Measurements from ENCODE around the gene NCOA7. TPM values are rescaled to one million over a fixed set of nuclear protein-coding genes. Genes with fewer than 3 reads are reported as not detected.

Gene NCOA7
- total and polyA plus RNA-seq, 12 donors: 4.2 to 21.3 (median 10.3) TPM

GRCh38 chr6:125746019-125746414 is 44.7 kb upstream of the NCOA7 start:
- H3K36me3 ChIP-seq: no peaks in the 10 kb centered on the region
- ATAC-seq (no peak), DNase-seq (no peak)
- TF ChIP-seq CTCF (IDR thresholded peaks at IDR 0.05): no peak
- H3K27ac ChIP-seq: peak overlapping the region; percentile 88 to 98 (median 94)
- intact Hi-C loops (cut with DNase I): loop anchor here in 7 of 10 donors (5.0 to 10.0 kb wide), 7 partner anchors 74 to 384 kb away; no protein-coding TSS in a partner anchor
- H3K4me3 ChIP-seq: peak overlapping the region; percentile 60 to 87 (median 76)
- H3K27me3 ChIP-seq: peaks cover 0 to 92% (median 0%) of the 10 kb centered on the region in 7 donors
- H3K4me1 ChIP-seq: peaks cover 0 to 49% (median 12%) of the 10 kb centered on the region in 9 donors
- no peaks in the 10 kb centered on the region for H3K9me3 ChIP-seq
- WGBS, 2 donors: 41 to 60% methylated on average over 5 of the region's 5 CpGs

- Histone ChIP-seq H3K4me3 (peak overlapping the region; percentile 60 to 87 (median 76)), H3K27ac (peak overlapping the region; percentile 88 to 98 (median 94)), H3K36me3 (no peaks in the 10 kb centered on the region), H3K9me3 (no peaks in the 10 kb centered on the region), H3K4me1 (peaks cover 0 to 50% (median 12%) of the 10 kb centered on the region in 9 donors), H3K27me3 (peaks cover 0 to 97% (median 0%) of the 10 kb centered on the region in 7 donors)
- peak in 7 of 8 donors; percentile 20 to 64 (median 53) for ATAC-seq
- DNase-seq: peak; percentile 58 to 87
- intact Hi-C loops (cut with DNase I): loop anchor here in 7 of 10 donors (5.0 to 10.0 kb wide), 7 partner anchors 75 to 385 kb away; no protein-coding TSS in a partner anchor
- peak in 2 of 9 donors; percentile 11 to 16 for TF ChIP-seq CTCF (IDR thresholded peaks at IDR 0.05)
- WGBS, 2 donors: 2% methylated on average over 32 of the region's 32 CpGs
Measured at GRCh38 chr6:125746731-125747588, 43.8 kb upstream of the NCOA7 start.

GRCh38 chr6:125747589-125748405 is 43.0 kb upstream of the NCOA7 start:
- H3K9me3 ChIP-seq: no peaks in the 10 kb centered on the region
- WGBS, 2 donors: 0 to 1% methylated on average over 76 of the region's 76 CpGs
- intact Hi-C loops (cut with DNase I): loop anchor here in 7 of 10 donors (2.0 to 10.0 kb wide), 8 partner anchors 75 to 385 kb away; no protein-coding TSS in a partner anchor
- H3K27me3 ChIP-seq: peaks cover 0 to 97% (median 0%) of the 10 kb centered on the region in 7 donors
- no peak for TF ChIP-seq CTCF (IDR thresholded peaks at IDR 0.05)
- peaks cover 0 to 50% (median 12%) of the 10 kb centered on the region in 9 donors for H3K4me1 ChIP-seq
- H3K4me3 ChIP-seq: peak overlapping the region; percentile 60 to 87 (median 76)
- peak overlapping the region; percentile 88 to 98 (median 94) for H3K27ac ChIP-seq
- DNase-seq (peak; percentile 48 to 52), ATAC-seq (peak; percentile 1 to 29 (median 16))
- H3K36me3 ChIP-seq: no peaks in the 10 kb centered on the region
